Measurements from ENCODE around the gene NUP210. TPM values are rescaled to one million over a fixed set of nuclear protein-coding genes. Genes with fewer than 3 reads are reported as not detected.

The NUP210 gene
- total and polyA plus RNA-seq, 2 donors (not counting 3 experiments of a cell fraction or from before 2014, with no cell fraction given): 0.14 to 0.84 TPM

GRCh38 chr3:13415236-13415986, 4.7 kb downstream of the NUP210 start:
- Histone ChIP-seq H2AFZ (ENCODE audit: low read depth, low read length) (no peak overlapping the region), H3K4me1 (ENCODE audit: control insufficient read depth, extremely low read depth, insufficient read depth, low read length) (no peaks in the 10 kb centered on the region), H3K27me3 (ENCODE audit: control insufficient read depth in 2 of 2, insufficient read depth in 2 of 2, low read length in 2 of 2) (peaks cover 5 to 7% of the 10 kb centered on the region in 2 experiments), H3K36me3 (ENCODE audit: control insufficient read depth in 2 of 2, extremely low read depth in 1 of 2, insufficient read depth in 2 of 2, low read length in 2 of 2) (no peaks in the 10 kb centered on the region), H3K79me2 (ENCODE audit: control insufficient read depth, insufficient read depth, low read length) (no peaks in the 10 kb centered on the region), H3K9me3 (replicated peaks; ENCODE audit: control insufficient read depth, insufficient read depth, low read length) (no peaks in the 10 kb centered on the region), H3K9ac (replicated peaks; ENCODE audit: extremely low read depth, insufficient read depth, low read length) (no peak overlapping the region), H3K4me2 (ENCODE audit: insufficient read depth, low read length) (no peak overlapping the region), H3K27ac (ENCODE audit: insufficient read depth, low read depth, low read length) (no peak overlapping the region), H3K9me1 (replicated peaks; ENCODE audit: control insufficient read depth, extremely low read depth, insufficient read depth, low read length) (no peaks in the 10 kb centered on the region), H4K20me1 (replicated peaks; ENCODE audit: control insufficient read depth, extremely low read depth, insufficient read depth, low read length) (no peaks in the 10 kb centered on the region), H3K4me3 (replicated peaks in 1 of 3; ENCODE audit: insufficient read depth in 1 of 3, low read depth in 1 of 3, low read length in 3 of 3) (no peak overlapping the region)
- CTCF ChIA-PET: no interaction called here
- intact Hi-C loops (cut with micrococcal nuclease) (no loop called here), dilution Hi-C loops (cut with MboI; ENCODE audit: extremely low pct_ligation_motif_present, low sequenced_read_pairs) (no loop called here)
- no TSS peak for BruUV-seq (replicated peaks)
- TF ChIP-seq JUN (IDR thresholded peaks at IDR 0.05; ENCODE audit: borderline replicate concordance, insufficient read depth, insufficient read length, low read depth) (no peak), MYC (IDR thresholded peaks at IDR 0.05; ENCODE audit: low read depth, low read length) (no peak)
- POLR2A ChIA-PET: no interaction called here
- FAIRE-seq: no peak
- DNase-seq (ENCODE audit: low read depth, low spot score): no peak

GRCh38 chr3:13414040-13414729, 5.9 kb downstream of the NUP210 start:
- BruUV-seq (replicated peaks): no TSS peak
- FAIRE-seq: no peak
- CTCF ChIA-PET: no interaction called here

More at GRCh38 chr3:13414040-13414729, 5.9 kb downstream of the NUP210 start:
- Histone ChIP-seq H3K27ac (ENCODE audit: insufficient read depth, low read depth, low read length) (no peak overlapping the region), H3K9me3 (replicated peaks; ENCODE audit: control insufficient read depth, insufficient read depth, low read length) (no peaks in the 10 kb centered on the region), H3K4me1 (ENCODE audit: control insufficient read depth, extremely low read depth, insufficient read depth, low read length) (no peaks in the 10 kb centered on the region), H3K4me3 (replicated peaks in 1 of 3; ENCODE audit: insufficient read depth in 1 of 3, low read depth in 1 of 3, low read length in 3 of 3) (no peak overlapping the region), H3K36me3 (ENCODE audit: control insufficient read depth in 2 of 2, extremely low read depth in 1 of 2, insufficient read depth in 2 of 2, low read length in 2 of 2) (no peaks in the 10 kb centered on the region), H4K20me1 (replicated peaks; ENCODE audit: control insufficient read depth, extremely low read depth, insufficient read depth, low read length) (no peaks in the 10 kb centered on the region), H3K4me2 (ENCODE audit: insufficient read depth, low read length) (no peak overlapping the region), H3K9ac (replicated peaks; ENCODE audit: extremely low read depth, insufficient read depth, low read length) (no peak overlapping the region), H3K27me3 (ENCODE audit: control insufficient read depth in 2 of 2, insufficient read depth in 2 of 2, low read length in 2 of 2) (peaks cover 3 to 6% of the 10 kb centered on the region in 2 experiments), H3K79me2 (ENCODE audit: control insufficient read depth, insufficient read depth, low read length) (no peaks in the 10 kb centered on the region), H2AFZ (ENCODE audit: low read depth, low read length) (no peak overlapping the region), H3K9me1 (replicated peaks; ENCODE audit: control insufficient read depth, extremely low read depth, insufficient read depth, low read length) (no peaks in the 10 kb centered on the region)
- intact Hi-C loops (cut with micrococcal nuclease) (no loop called here), dilution Hi-C loops (cut with MboI; ENCODE audit: extremely low pct_ligation_motif_present, low sequenced_read_pairs) (no loop called here)
- POLR2A ChIA-PET: no interaction called here
- no peak for DNase-seq (ENCODE audit: low read depth, low spot score)
- TF ChIP-seq POLR2A (IDR thresholded peaks at IDR 0.05; ENCODE audit: low read depth, low read length) (no peak), GATA2 (IDR thresholded peaks at IDR 0.05; ENCODE audit: insufficient read depth, insufficient read length, low read depth, low read length) (no peak), JUN (IDR thresholded peaks at IDR 0.05; ENCODE audit: borderline replicate concordance, insufficient read depth, insufficient read length, low read depth) (no peak)

All from endothelial cell of umbilical vein (primary cell).